ENCODE data around the gene INTS15. TPM values are rescaled to one million over a fixed set of nuclear protein-coding genes. Genes with fewer than 3 reads are reported as not detected.

The INTS15 gene
- total RNA-seq, 4 donors from 2014 or later: 21.3 to 34.5 (median 29.7) TPM

- intact Hi-C loops (cut with DNase I; ENCODE audit: low total_unique reads): no loop called here
- TF ChIP-seq POLR2A (IDR thresholded peaks at IDR 0.05) (no peak), CTCF (IDR thresholded peaks at IDR 0.05) (no peak)
- 90 to 93% methylated on average over 15 to 16 of the region's 17 CpGs for WGBS, 2 donors
Observed at GRCh38 chr7:6648066-6648814, 58.4 kb downstream of the INTS15 start.

GRCh38 chr7:6648815-6649104, 58.9 kb downstream of the INTS15 start:
- TF ChIP-seq POLR2A (IDR thresholded peaks at IDR 0.05): no peak
- no peak for TF ChIP-seq CTCF (IDR thresholded peaks at IDR 0.05)
- DNase-seq (ENCODE audit: low spot score in 2 of 2): no peak
- WGBS, 2 donors: 97 to 99% methylated on average over 5 of the region's 5 CpGs
- intact Hi-C loops (cut with DNase I; ENCODE audit: low total_unique reads): no loop called here
- no peak overlapping the region for H3K4me3 ChIP-seq (ENCODE audit: low read depth, poor library complexity, severe bottlenecking)

More at GRCh38 chr7:6648066-6648814, 58.4 kb downstream of the INTS15 start:
- DNase-seq (ENCODE audit: low spot score in 2 of 2): no peak
- H3K4me3 ChIP-seq (ENCODE audit: low read depth, poor library complexity, severe bottlenecking): no peak overlapping the region

GRCh38 chr7:6649241-6649961, 59.6 kb downstream of the INTS15 start:
- no peak for DNase-seq (ENCODE audit: low spot score in 2 of 2)
- 72 to 74% methylated on average over 13 of the region's 13 CpGs for WGBS, 2 donors
- no peak overlapping the region for H3K4me3 ChIP-seq (ENCODE audit: low read depth, poor library complexity, severe bottlenecking)
- no peak for TF ChIP-seq POLR2A (IDR thresholded peaks at IDR 0.05)
- no peak for TF ChIP-seq CTCF (IDR thresholded peaks at IDR 0.05)
- intact Hi-C loops (cut with DNase I; ENCODE audit: low total_unique reads): no loop called here

GRCh38 chr7:6650086-6650485, 60.3 kb downstream of the INTS15 start:
- TF ChIP-seq POLR2A (IDR thresholded peaks at IDR 0.05) (no peak), CTCF (IDR thresholded peaks at IDR 0.05) (no peak)
- WGBS, 2 donors: 92 to 95% methylated on average over 10 of the region's 10 CpGs
- no peak overlapping the region for H3K4me3 ChIP-seq (ENCODE audit: low read depth, poor library complexity, severe bottlenecking)
- DNase-seq (ENCODE audit: low spot score in 2 of 2): peak in 1 of 2 donors; percentile 46
- intact Hi-C loops (cut with DNase I; ENCODE audit: low total_unique reads): no loop called here

GRCh38 chr7:6650521-6651011, 60.7 kb downstream of the INTS15 start:
- intact Hi-C loops (cut with DNase I; ENCODE audit: low total_unique reads): no loop called here
- DNase-seq (ENCODE audit: low spot score in 2 of 2): peak in 1 of 2 donors; percentile 80
- TF ChIP-seq CTCF (IDR thresholded peaks at IDR 0.05) (no peak), POLR2A (IDR thresholded peaks at IDR 0.05) (no peak)
- no peak overlapping the region for H3K4me3 ChIP-seq (ENCODE audit: low read depth, poor library complexity, severe bottlenecking)
- WGBS, 2 donors: 94 to 96% methylated on average over 12 of the region's 12 CpGs
